Astrocyte of the cerebellum (primary cell): Measurements from ENCODE around the gene MARCHF11.

ENCODE experiments used
- DNase-seq: peaks from one replicate; pipeline ENCODE4 v3.0.0-alpha.2; 2011; ENCODE audit warnings: low read depth
- H3K4me3 ChIP-seq: 2 replicates; pipeline ENCODE4 v1.5.1; 2011; ENCODE audit warnings: mild to moderate bottlenecking, low read depth, low read length, moderate library complexity
- in situ Hi-C: cut with HindIII; loops from 2 replicates; pipeline ENCODE4 v1.10.0; 2017; ENCODE audit warnings: low sequenced_read_pairs
- TF ChIP-seq, protein P1 (sequence below): IDR thresholded peaks from 2 replicates; pipeline ENCODE4 v1.5.1; 2012; ENCODE audit warnings: low read length, low read depth, moderate library complexity, mild to moderate bottlenecking; ENCODE audit errors: missing control alignments

Gene MARCHF11

DNA sequence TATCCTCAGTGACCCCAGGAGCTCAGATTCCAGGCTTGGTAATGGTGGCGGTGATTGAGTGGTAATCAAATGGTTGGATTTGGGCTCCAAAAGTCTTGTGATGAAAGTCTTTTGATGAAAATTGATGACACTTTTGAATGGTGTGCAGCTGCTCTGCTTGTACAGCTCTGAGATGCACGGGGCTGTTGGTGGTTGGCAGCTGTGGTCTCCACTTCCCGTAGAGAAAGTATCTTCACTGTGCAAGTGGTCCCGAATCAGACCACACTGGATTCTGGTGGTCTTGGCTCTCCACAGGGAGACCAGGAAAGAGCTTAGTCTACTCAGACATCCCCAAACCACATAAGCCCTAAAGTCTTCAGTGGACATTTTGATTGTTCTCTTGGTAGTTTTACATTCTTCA lies 96.6 kb downstream of the MARCHF11 start:
- TF ChIP-seq, protein P1, sequence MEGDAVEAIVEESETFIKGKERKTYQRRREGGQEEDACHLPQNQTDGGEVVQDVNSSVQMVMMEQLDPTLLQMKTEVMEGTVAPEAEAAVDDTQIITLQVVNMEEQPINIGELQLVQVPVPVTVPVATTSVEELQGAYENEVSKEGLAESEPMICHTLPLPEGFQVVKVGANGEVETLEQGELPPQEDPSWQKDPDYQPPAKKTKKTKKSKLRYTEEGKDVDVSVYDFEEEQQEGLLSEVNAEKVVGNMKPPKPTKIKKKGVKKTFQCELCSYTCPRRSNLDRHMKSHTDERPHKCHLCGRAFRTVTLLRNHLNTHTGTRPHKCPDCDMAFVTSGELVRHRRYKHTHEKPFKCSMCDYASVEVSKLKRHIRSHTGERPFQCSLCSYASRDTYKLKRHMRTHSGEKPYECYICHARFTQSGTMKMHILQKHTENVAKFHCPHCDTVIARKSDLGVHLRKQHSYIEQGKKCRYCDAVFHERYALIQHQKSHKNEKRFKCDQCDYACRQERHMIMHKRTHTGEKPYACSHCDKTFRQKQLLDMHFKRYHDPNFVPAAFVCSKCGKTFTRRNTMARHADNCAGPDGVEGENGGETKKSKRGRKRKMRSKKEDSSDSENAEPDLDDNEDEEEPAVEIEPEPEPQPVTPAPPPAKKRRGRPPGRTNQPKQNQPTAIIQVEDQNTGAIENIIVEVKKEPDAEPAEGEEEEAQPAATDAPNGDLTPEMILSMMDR, result no peak
- in situ Hi-C loops, result no loop called here
- no peak overlapping the region for H3K4me3 ChIP-seq
- DNase-seq, result no peak

DNA sequence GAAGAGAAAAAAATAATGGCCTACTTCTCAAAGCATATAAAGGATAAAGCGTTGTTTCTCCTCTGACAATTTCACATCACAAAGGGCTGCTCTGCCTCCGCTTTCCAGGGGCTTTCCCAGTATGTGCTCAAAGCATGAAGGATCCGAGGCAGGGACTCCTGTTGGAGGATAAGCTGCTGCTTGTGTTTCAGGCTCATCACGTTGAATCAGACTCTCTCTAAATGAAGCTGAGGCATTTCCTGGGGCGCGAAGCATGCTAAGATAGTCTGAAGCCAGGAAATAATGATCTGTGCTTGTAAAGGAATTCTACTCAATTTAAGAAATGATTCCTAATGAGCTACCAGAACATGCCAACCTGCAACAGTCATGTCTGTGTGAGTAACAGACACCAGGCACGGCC lies 97.5 kb downstream of the MARCHF11 start:
- TF ChIP-seq, protein P1, result no peak
- H3K4me3 ChIP-seq, result no peak overlapping the region
- in situ Hi-C loops, result no loop called here
- DNase-seq, result no peak

DNA sequence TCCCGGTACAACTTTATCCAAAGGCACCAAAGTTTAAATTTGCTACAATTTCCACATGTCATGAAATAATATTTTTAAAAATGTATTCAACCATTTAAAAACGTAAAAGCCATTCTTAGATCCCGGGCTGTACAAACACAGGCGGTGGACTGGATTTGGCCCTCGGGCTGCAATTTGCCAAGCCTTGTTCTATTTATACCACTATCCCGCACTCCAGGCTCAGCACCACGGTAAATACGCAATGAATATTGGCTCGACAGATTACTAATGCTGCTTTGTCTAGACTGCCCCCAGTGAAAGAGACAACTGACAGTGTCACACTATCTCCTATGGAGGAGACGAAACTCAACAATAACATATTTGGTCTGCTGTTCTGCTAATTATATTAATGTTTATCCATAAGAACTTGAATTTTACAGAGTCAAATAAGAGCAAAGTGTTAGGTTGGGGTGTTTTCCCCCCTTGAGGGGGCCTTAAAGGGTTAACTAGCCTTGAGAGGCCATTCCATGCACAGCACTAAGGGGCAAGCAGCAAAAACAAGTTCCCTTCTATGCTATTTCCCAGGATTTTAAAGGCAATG lies 98.1 kb downstream of the MARCHF11 start:
- in situ Hi-C loops, result no loop called here
- no peak for DNase-seq
- TF ChIP-seq, protein P1, result no peak
- H3K4me3 ChIP-seq, result no peak overlapping the region

DNA sequence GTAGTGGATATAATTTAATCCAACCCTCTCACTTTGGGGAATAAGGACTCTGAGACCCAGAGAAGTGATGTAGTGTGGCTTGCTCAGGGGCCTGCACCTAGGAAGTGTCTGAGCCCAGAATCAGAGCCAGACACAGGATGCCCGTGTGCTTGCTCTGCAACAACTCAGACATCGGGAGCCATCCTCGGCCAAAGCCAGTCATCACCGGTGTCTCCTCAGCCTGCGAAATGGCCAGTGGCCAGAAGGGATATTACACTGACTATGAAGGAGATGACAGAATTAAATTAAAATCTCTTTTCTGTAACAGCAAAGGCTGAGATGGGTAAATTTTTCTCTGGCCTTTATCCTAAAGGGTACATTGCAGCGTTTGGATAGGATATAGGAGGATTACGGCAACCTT lies 102.9 kb downstream of the MARCHF11 start:
- in situ Hi-C loops, result no loop called here
- DNase-seq, result no peak
- TF ChIP-seq, protein P1, result no peak
- no peak overlapping the region for H3K4me3 ChIP-seq

DNA sequence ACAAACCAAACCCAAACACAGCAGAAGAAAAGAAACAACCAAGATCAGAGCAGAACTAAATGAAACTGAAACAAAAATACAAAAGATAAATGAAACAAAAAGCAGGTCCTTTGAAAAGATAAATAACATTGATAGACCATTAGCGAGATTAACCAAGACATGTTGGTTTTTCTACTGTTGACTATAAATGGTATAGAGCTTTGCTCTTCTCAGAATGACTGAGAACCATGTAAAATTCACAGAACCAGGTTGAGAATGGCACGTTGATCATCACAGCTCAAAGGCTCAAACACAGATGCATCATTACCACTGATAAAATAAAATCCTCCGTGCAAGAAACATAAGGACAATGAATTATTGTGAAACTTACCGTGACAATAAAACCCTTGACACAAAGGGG lies 105.2 kb downstream of the MARCHF11 start:
- TF ChIP-seq, protein P1, result no peak
- DNase-seq, result no peak
- in situ Hi-C loops, result no loop called here
- H3K4me3 ChIP-seq, result no peak overlapping the region

DNA sequence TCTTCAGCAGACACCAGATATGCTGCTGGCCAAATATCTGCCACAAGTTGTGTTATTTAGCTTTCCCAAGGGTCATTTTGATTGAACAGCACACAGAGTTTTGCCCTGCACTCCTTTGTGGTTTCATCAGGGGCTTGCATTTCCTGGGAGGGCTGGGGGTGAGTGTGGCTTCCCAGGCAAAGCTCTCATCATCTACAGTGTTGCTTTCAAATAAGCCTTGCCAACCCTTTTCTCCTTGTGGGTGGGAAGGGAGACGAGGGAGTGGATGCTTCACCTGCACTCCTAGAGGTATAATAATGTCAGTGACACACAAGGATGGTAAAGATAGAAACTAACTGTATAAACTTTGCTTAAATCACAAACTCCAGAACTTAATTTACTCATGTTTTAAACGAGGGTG lies 107.0 kb downstream of the MARCHF11 start:
- H3K4me3 ChIP-seq, result no peak overlapping the region
- in situ Hi-C loops, result no loop called here
- DNase-seq, result no peak
- TF ChIP-seq, protein P1, result no peak
